Right hindlimb (tissue), 1 donor: ENCODE results near the gene MMP17.

Experiments used
- DNase-seq: peaks from one replicate; pipeline ENCODE4 v3.0.0-alpha.2; 2018

The MMP17 gene

DNA sequence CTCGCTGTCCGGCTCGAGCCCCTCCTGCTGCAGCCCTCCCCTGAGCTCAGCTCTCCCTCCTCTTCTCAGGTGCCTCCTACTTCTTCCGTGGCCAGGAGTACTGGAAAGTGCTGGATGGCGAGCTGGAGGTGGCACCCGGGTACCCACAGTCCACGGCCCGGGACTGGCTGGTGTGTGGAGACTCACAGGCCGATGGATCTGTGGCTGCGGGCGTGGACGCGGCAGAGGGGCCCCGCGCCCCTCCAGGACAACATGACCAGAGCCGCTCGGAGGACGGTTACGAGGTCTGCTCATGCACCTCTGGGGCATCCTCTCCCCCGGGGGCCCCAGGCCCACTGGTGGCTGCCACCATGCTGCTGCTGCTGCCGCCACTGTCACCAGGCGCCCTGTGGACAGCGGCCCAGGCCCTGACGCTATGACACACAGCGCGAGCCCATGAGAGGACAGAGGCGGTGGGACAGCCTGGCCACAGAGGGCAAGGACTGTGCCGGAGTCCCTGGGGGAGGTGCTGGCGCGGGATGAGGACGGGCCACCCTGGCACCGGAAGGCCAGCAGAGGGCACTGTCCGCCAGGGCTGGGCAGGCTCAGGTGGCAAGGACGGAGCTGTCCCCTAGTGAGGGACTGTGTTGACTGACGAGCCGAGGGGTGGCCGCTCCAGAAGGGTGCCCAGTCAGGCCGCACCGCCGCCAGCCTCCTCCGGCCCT, 22.8 kb downstream of the MMP17 start:
- no peak for DNase-seq

DNA sequence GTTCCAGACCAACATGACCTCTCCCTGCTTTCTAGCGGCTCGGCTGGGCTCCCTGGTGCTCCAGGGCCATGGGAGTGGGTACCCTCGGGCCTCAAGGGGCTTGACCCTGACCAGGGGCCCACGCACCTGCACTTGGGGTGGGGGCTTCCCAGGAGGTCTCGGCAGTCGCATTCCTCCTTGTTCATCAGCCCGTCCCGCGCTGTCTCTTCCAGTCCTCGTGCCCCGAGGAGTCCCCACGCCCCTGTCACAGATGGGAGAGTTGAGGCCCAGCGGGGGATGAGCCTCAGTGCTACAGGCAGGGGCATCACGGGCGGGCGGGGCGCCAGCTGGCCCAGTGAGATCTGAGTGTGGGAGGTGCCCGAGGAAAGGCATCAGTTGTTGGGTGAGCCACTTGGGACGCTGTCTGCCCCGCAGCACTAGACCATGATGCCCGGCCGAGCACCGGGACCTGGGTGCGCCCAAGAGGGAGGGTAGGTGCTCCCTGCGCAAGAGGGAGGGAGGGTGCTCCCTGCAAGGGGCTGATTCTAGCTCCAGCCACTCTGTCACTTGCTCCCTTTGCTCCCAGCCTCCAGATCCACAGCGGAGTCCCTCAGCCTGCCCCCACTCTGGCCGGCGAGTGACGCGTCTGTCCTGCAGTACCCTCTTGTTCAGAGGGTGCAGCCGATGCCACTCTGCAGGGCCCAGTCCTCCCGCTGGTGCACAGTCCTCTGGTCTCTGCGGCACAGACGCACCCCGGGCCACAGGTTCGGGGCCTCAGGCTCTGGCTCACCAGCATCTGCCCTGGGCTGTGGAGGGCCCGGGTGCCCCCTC, 23.8 kb downstream of the MMP17 start:
- DNase-seq = no peak

DNA sequence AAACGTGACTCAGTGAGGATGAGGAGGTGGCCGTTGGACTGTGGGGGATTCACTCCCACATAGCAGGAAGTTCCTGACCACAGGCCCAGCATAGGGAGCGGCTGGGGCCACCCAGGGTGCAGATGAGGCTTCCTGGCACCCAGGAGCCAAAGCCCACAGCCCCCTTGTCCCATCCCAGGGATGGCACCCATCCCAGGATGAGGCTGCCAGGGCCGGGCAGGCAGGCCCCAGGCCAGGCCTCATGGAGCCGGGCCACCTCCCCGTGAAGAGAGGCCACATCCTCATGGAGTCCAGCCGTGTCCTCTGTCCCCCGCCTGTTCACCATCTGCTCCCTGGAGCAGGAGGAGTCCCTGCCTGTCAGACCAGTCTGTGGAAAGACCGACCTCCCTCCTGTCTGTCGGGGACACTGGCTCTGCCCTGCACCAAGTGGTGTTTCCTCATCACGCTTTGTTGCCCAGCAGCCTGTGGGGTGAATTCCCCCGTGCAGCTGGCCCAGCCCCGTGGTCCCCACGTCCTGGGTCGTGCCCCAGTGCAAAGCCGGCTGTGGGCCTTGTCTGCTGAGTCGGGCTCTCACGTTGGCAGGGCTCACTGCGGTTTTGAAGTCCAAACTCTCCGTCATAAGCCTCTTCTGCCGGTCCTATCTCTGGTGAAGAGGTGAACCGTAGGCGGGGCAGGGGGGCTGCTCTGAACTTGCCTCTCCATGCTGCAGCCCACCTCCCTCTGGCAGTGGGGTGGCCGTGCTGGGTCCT, 24.5 kb downstream of the MMP17 start:
- DNase-seq = no peak

DNA sequence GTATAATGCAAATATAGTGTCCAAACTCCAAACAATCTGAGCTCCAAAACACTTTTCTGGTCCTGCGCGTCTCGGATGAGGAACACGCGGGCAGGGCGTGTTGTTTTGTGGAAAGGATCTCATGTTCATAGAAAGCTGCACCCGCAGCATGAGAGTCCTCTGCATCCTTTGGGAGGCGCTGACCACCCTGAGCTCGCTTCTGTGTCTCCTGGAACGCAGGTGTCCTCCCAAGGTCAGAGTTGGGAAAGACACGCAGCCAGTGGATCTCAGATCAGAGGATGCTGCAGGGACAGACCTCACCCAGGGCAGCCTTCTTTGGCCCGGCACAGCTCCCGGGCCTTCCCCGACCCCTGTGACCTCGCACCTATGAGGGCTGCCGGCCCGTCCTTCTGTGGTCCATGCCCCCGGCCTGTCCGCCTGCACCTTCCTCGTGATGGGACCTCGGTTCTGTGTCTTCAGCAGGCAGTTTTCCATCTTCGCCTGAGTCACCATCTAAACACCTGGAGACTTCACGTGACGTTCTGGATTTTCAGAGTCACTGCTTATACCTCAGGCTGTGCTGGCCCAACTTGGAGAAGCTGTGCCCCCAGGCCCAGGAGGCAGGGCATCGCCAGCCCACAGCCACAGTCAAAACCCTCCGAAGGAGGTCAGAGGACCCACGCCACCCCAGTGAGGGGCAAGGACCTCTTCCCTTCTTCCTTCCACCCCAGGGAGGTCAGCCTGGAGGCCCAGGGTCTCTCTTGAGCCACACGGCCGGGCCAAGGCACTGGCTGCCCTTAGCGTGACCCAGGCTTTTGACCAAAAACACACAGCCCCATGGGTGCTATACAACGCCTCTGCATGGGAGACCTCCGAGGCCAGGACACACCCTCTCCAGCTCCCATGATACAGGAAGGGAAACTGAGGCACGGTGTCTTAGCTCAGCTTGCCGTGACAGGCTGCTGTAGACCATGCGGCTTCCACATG, 25.9 kb downstream of the MMP17 start:
- DNase-seq = no peak

DNA sequence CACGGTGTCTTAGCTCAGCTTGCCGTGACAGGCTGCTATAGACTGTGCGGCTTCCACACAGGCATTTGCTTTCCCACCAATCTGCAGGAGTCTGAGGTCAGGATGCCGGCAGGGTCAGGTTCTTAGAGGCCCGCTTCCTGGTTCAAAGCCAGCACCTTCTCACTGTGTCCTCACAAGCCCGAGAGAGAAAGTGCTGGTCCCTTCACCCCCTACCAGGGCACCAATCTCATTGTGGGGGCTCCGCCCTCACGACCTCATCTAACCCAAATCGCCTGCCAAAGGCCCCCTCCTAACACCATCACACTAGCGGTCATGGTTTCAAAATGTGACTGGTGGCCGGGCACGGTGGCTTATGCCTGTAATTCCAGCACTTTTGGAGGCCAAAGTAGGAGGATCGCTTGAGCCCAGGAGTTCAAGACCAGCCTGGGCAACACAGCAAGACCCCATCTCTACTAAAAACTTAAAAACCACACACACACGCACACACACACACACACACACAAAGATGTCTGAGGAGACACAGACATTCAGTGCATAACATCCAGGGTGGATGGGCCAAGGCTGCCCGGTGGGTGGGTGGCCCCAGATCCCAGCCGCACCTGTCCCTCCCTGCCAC, 26.8 kb downstream of the MMP17 start:
- no peak for DNase-seq

DNA sequence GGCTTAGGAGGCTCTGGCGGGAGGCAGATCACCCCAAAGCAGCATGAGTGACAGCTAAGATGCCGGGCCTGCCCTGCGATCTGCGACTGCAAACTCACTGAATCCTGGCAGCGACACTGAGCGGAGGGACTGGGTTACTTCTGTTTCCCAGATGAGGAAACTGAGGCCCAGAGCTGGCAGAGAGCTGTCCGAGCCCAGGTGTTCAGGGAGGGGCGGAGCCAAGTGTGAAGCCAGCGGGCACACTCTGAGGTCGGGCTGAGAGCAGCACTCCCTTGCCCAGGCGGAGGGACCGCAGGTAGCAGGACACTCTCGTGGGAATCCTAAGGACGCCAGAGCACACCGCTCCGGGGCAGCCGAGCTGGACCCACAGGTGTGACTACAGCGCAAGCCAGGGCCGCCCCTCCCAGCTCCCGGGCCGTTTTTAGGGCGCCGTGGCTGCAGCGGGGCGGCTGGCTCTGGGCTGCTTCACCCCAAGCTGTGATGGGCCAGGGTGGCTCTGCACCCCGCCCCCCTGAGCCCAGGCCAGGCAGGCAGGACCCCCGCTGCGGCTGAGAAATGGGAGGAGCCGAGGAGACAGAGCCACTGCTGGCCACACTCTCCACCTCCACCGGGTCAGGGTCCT, 27.4 kb downstream of the MMP17 start:
- DNase-seq = no peak

DNA sequence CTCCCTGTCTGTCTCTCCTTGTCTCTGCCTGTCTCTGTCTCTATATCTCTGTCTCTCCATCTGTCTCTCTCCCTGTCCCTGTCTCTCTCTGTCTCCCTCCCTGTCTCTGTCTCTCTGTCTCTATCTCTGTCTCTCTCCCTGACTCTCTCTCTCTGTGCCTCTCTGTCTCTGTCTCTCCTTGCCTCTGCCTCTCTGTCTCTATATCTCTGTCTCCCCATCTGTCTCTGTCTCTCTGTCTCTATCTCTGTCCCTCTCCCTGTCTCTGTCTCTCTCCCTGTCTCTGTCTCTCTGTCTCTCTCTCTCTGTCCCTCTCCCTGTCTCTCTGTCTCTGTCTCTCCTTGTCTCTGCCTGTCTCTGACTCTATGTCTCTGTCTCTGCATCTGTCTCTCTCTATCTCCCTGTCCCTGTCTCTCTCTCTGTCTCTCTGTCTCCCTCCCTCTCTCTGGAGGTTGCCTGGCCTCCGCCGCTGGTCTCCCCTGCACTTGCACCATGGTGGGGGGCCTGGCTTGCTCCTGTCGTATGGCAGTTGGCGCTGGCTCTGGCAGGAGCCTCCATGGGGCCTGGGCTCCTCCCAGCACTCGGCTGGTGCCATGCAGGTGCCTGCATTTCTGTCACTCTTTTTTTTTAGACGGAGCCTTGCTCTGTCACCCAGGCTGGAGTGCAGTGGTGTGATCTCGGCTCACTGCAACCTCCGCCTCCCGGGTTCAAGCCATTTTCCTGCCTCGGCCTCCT, 28.3 kb downstream of the MMP17 start:
- no peak for DNase-seq

DNA sequence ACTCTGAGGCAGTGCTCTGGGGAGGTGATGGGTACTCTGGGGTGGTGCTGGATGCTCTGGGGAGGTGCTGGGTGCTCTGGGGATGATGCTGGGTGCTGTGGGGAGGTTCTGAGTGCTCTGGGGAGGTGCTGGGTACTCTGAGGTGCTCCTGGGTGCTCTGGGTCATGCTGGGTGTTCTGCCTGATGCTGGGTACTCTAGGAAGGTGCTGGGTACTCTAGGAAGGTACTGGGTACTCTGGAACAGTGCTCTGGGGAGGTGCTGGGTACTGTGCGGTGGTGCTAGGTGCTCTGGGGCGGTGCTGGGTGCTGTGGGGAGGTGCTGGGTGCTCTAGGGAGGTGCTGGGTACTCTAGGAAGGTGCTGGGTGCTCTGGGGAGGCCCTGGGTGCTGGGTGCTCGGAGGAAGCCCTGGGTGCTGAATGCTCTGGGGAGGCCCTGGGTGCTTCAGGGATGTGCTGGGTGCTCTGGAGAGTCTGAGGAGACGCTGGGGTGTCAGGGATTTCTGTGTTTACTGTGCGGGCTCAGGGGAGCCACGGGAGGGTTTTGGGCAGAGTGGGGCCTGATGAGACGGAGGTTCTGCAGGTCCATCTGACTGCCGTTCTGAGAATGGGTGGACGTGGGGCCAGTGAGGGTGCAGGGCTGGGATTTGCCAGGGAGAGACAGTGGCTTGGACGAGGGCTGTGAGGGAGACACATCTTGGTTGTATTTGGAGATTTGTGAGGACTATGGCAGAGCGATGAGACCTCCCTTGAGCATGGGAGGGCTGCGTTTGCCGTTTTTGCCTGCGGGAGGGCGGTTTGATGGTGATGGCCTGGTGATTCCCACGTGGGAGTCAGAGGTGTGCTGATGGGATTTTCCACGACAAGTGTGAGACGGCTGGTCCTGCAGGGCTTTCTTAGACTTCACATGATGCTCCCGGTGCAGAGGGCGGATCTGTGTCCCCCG, 30.0 kb downstream of the MMP17 start:
- DNase-seq = no peak

DNA sequence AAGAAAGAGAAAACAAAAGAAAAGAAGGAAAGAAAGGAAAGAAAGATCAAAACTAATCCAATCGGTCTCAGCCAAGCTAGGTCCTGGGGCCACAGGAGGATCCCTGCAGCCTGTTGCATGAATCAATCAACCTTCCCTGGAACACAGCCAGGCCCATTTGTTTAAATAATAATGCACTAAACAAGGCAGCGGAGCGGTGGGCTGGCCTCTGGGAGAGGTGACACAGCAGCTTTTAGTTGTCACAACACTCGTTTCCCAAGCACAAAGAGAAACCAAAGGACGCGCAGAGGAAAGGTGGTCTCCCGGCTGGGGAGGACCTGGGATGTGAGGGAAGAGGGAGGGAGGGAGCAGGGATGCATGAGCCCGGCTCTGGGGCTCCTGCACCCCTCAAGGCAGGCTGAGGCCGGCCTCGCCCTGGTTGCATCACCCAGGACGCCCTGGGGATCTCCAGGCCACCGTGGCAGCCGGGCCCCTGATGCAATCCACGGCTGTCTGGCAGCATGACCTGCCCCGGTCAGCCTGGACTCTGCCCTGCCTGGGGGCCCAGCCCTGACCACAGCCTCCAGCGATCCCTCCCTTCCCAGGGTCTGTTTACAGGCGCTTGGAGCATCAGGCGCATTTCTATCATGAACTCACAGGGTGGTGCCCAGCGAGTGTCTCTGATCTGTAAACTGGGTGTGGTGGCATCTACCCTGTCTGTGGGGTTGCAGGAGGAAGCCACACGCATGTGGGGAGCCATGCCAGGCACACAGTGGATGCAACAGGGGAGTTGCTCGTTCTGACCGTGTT, 32.5 kb downstream of the MMP17 start:
- no peak for DNase-seq

DNA sequence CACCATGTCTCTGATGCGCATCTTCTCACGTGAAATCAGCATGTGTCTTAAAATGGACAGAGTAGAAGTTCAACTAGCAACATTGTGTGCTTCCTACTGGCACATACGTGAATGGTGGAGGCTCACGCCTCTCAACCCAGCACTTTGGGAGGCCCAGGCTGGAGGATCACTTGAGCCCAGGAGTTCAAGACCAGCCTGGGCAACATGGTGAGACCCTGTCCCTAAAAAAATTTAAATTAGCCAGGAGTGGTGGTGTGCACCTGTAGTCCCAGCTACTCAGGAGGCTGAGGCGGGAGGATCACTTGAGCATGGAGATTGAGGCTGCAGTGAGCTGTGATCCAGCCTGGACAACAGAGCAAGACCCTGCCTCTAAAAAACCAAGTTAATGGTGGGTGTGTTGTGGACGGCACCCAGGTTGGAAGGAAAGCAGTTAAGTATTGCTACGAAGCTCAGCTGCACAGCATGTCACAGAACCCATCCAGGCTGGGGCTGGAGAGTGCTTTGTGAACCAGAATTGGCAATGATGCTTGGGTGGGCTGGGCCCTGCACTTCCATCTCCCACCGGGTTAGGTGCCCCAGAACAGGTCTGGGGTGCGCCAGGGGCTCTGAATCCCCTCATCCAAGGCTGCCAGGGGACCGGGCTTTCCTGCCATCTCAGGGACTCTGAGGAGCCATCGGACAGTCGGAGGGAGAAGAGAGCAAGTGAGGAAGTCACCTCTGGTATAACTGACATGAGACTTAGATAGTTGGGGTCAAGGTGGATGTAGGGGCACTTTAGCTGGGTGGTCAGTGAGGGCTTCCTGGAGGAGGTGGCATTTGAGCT, 33.3 kb downstream of the MMP17 start:
- no peak for DNase-seq

DNA sequence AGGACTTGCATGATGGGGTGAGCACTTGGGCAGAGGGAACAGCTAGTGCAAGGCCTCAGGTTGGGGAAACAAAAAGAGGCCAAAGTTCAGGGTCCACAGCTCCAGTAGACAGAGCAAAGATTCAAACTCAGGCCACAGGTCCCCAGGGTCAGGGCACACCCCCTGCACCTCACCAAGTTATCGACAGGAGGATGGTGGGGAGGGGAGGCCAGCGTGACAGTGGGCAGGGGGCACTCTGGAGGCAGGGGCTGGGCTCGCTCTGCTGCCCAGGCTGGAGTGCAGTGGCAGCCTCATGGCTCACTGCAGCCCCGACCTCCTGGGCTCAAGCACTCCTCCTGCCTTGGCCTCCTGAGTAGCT, 33.9 kb downstream of the MMP17 start:
- DNase-seq = no peak

DNA sequence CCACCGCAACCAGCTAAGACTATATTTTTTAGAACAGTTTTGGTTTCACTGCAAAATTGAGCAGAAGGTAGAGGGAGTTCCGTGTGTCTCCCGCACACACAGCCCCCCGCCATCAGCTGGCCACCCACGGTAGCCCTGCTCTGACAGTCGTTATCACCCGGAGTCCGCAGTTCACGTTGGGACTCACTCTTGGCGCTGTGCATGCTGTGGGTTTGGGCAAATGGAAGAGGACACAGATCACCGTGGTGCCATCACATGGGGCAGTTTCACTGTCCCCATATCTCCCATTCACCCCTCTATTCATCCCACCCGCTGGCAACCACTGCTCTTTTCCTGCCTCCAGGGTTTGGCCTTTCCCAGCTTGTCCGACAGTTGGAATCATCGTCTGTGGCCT, 34.4 kb downstream of the MMP17 start:
- no peak for DNase-seq

DNA sequence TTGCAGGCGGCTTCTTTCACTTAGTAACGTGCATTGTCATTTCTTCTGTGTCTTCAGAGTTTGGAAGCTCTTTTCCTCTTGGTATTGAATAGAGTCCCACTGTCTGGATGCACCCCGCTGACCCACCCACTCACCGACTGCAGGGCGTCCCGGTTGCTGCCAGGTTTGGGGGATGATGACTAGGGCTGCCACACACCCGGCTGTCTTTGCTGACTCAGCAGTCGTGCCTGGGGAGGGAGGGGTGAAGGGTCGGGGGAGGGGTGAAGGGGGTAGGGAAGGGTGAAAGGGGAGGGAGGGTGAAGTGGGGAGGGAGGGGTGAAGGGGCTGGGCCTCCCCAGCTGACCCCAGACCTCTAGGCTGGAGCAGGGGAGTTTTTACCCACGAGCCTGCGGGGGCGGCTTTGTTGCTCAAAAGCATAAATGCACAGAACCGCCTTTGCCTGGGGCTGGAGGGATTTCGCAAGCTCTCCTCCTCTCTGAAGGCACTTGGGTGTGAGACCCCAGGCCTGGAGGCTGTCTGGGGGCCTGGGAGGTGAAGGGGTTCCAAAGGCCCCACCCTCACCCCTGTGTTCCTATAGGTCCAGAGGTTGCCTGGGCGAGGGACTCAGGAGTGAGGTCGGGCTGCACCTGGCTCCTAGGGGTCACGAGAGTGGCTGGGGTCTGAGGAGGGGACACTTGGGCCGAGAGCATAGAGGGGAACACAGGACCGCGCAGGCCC, 35.0 kb downstream of the MMP17 start:
- no peak for DNase-seq

DNA sequence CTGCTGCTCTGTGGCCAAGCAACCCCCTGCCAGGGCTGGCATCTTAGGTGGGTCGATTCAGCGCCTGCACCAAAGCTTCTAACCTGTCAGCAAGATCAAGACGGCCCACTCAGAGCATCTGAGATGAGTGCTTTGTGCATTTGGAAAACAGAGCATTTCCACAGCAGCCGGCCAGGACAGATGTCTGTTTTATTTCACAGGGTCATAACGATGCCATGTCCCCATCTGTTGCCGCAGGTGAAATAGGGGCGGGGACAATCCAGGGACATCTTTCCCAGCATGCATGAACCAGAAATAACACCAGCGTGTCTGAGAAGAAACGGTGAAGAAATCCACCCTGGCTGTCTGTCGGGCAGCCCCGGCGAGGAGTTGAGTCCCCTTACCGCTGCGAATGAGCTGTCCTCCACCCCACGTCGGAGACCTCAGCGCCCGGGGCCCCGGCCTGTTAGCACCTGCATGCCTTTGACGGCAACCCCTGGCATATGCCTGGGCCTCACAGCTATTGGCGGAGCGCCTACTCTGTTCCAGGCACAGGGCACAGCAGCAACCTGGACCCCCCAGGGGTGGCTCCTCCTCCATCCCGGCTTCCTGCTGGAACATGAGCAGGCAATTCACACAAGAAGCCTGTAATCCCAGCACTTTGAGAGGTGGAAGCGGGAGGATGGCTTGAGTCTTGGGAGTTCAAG, 35.7 kb downstream of the MMP17 start:
- no peak for DNase-seq

DNA sequence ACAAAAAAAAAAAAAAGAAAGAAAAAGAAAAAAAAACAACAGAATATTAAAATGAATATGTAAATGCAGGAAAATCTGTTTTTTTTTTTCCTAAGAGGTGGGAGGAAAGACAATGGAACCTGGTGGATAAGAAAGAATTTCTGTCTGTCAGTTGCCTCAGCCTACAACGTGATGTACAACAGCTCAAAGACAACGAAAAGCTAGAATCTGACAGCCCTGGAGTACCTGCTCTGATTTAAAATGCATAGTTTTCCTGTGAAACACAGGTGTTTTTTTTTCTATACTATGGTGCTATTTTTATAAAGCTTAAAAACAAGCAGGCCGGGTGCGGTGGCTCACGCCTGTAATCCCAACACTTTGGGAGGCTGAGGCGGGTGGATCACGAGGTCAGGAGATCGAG, 36.3 kb downstream of the MMP17 start:
- DNase-seq = no peak

DNA sequence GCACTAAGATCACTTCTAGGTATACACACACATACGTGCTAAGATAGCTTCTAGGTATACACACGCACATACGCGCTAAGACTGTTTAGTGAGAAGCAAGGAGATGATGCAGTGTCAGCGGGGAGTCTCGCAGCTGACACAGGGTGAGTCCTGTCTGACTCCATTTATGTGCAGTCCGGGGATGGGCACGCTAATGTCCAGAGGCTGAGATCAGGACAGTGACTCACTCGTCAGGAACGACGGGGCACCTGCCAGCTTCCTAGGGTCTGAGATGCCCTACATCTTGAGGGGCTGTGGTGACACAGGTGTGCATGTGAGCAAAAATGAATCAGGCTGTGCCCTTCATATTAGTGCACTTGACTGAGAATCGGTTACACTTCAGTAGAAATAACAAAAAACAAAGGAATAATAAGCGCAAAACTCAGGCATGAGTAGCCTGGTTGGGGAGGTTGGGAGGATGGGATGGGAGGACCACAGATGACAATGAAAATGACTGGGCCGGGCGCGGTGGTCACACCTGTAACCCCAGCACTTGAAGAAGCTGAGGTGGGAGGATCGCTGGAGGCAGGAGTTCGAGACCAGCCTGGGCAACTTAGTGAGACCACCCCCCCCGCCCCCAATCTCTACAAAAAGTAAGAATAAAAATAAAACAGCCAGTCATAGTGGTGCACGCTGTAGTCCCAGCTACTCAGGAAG, 37.1 kb downstream of the MMP17 start:
- no peak for DNase-seq
